Activated T-cell treated with anti-CD3 and anti-CD28 coated beads, Interleukin-2, amount 50 U/mL, for 1 hour (primary cell): Measurements from ENCODE around the gene CATSPERE.
"Not testable (repeated sequence)": the region's sequence is repeated elsewhere in the genome, so short reads cannot be mapped to it uniquely, and the experiment has no call there.

Experiments
- DNase-seq: peaks from one replicate; pipeline ENCODE4 v3.0.0-alpha.2; 2020

The CATSPERE gene

DNA sequence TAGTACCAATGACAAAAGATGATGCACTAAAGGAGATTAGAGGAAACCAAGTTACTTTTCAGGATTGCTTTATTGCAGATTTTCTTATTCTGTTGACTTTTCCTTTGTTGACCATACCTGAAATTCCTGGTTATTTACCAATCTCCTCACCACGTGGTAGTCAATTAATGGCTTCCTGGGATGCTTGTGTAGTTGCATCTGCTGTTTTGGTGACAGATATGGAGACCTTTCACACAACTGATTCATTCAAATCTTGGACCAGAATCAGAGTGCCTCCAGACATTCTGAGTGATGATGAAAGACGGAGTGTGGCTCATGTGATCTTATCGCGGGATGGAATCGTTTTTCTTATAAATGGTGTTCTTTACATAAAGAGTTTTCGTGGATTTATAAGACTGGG, 91.3 kb downstream of the CATSPERE start:
- DNase-seq: no peak

DNA sequence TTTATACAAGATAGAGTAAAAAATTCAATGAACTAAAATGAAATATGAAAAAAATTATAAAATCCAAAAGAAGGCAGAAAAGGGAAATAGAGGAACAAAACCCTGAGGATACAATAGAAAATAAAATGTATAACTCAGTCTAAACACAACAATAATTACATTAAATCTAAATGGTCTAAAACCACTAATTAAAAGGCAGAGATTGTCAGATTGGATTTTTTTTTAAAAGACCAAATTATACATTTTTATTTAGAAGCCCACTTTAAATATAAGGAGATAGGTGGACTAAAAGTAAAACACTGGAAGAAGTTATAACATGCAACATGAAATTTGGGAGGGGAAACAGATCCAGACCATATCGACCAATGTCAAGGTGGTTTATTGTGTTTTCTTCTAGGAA, 95.2 kb downstream of the CATSPERE start:
- DNase-seq: no peak

DNA sequence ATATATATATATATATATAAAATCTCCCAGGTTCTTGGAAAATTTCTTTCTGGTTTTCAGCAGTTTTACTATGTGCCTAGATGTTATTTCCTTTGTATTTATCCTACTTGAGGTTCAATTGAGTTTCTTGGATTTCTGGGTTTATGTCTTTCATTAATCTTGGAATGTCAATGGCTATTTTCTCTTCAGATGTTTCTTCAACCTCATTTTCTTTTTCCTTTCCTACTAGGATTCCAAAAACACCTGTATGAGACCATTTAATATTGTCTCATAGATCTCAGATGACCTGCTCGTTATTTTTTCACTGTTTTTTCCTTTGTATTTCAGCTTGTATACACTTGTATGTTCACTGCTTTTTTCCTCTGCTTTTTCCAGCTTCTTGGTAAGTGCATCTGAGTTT, 96.5 kb downstream of the CATSPERE start:
- DNase-seq: no peak

DNA sequence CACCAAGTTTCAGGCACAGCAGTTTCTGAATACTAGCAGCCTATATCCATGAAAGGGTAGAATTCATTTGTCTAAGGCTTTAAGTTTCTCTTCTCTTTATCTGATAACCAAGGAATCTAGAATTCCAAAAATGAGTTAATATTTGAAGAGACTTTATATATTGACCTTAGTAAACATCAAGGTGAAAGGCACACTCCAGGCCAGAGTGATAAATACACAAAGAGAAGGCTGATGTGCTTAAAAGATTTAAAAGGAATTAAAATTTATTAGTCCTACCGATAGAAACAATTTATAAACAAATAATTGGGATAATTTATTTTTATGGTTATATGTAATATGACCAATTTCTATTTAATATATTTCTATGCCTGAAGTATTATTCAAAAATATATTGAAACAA, 98.5 kb downstream of the CATSPERE start:
- DNase-seq: no peak

DNA sequence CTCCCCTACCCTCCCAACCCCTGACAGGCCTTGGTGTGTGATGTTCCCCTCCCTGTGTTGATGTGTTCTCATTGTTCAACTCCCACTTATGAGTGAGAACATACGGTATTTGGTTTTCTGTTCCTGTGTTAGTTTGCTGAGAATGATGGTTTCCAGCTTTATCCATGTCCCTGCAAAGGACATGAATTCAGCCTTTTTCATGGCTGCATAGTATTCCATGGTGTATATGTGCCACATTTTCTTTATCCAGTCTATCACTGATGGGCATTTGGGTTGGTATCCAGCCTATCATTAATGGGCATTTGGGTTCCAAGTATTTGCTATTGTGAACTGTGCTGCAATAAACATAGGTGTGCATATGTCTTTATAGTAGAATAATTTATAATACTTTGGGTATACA, 101.8 kb downstream of the CATSPERE start:
- DNase-seq: not testable (repeated sequence)

DNA sequence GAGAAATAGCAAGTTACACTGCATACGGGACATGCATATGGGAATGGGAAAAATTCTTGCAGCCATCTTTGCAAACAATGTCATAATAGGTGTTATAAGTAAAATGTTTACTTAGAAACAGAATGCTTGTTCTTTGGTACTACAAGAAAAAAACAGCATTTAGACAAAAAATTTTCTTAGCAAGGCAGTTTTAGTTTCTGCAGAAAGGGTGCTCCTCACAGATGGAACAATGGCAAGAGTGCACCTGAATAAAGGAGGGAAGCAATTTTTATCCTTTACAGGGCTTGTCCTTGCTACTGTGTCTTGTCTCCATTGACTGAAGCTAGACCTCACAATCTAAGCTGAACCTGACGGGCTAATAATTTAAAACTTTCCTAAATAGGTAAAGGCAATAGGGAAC, 112.7 kb downstream of the CATSPERE start:
- no peak for DNase-seq

DNA sequence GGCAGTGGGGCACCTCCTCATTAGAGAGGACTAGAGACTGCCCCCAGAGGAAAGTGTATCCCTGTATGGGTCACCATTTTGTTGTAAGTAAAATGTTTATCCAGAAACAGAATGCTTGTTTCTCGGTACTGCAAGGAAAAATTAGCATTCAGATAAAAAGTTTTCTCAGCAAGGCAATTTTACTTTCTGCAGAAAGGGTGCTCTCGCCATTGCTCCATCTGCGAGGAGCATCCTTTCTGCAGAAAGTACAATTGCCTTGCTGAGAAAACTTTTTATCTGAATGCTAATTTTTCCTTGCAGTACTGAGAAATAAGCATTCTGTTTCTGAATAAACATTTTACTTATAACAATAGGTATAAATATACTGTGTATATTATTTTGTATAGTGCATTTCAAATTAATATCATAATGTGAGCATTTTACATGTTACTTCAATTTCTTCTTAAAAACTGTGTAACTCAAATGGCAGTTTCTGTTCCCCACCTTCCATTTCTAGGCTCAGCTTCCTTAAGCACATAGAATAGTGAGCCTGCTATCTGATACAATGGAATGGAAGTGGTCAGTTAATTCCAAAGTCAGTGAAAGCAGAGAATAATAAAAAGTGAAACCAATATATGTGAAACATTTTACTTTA, 115.3 kb downstream of the CATSPERE start:
- no peak for DNase-seq

DNA sequence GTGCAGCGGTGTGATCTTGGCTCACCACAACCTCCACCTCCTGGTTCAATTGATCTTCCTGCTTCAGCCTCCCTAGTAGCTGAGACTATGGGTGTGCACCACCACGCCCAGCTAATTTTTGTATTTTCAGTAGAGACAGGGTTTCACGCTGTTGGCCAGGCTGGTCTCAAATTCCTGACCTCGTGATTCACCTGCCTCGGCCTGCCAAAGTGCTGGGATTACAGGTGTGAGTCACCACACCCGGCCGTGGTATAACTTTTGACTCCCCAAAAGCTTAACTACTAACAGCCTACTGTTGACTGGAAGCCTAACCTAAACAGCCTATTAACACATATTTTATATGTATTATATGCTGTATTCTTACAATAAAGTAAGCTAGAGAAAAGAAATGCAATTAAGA, 117.1 kb downstream of the CATSPERE start:
- DNase-seq: not testable (repeated sequence)

DNA sequence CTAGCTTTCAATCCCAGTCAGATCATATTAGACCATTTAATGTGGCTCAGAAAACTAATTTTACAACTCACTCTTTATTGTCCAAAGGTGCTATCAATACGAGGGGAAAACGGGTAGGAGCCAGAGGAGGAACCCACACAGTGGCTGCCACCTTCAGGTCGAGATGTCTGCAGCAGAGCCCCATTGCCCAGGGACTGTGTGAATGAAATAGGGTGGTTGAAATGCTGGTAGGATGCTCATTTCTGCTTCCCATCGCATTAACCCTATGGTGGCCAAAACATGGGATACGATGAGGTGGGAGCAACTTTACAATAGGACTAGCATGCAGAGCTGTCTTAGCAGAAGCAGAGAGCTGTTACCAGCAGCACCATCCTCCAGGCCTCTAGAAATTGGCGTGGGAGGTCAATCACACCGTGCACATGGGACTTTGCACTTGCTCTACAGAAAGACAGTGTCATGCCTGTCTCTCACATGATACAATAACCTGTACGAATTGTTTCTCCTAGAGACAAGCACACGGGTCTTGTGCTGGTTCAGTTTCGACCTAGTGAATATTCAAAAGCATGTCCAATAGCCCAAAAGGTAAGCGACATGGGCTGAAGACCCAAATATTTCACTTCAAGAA, 122.4 kb downstream of the CATSPERE start:
- no peak for DNase-seq

DNA sequence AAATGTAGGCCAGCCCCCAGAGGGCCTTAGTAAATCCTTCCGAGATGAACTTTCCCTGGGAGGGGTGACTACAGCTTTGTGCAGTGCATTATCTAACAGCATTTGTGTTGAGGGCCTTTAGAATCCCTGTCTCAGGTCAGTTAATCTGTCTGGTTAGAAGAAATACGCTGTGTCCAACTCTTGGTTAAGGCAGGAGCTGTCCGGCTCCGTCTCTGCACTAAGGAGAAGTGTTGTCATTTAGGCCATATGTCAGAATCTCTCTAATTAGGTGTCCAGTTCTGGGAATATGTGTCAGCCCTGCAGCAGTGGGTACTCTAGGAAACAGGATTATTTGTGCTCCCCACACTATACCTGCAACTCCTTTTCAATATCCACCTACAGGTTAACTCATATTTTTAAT, 124.8 kb downstream of the CATSPERE start:
- no peak for DNase-seq

DNA sequence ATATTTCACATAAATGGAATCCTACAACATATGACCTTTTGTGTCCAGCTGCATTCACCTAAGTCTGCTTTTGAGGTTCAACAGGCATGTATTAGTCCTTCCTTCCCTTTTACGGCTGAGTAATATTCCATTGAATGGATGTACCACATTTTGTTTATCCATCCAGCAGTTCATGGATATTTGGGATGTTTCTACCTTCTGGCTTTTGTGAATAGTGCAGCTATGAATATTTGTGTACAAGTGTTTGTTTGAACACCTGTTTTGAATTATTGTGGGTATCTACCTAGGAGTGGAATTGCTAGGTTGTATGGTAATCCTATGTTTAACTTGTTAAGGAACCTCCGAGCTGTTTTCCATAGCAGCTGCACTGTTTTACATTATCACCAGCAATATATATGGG, 129.6 kb downstream of the CATSPERE start:
- no peak for DNase-seq

DNA sequence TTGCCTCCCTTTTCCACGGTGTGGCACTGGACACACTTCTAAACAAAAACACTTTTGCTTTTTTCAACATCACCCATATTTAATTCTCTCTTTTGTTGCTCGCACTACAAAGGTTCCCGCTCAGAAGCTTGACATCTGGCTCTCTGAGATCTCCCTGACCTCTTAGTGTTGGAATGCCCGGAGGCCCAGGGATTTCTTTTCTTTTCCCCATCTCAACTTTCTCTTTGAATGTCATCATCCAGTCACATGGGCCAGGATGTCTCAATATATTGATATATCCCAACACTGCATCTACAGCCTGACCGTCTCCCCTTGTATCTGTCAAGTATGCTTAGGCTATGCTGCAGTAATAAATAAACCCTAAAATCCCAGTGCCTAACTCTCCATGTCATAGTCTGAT, 137.5 kb downstream of the CATSPERE start:
- no peak for DNase-seq

DNA sequence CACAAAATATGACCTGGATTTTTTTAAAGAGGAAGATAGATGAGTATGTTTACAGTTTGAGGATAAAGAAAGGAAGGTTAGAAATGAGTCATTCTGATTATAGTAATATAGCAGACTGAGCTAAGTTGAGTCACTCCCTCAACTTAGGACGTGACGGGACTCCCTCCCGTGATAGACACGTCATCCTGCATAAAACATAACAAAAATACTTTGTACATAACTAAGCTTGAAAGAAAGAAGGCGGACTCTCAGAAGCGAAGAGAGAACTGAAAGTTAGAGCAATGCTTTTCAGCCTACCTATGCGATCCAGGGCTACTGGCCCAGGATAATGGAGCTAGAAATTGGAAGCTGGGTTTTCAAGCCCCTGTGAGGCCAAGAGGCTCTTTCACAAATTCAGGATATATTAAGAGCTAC, 138.9 kb downstream of the CATSPERE start:
- no peak for DNase-seq

DNA sequence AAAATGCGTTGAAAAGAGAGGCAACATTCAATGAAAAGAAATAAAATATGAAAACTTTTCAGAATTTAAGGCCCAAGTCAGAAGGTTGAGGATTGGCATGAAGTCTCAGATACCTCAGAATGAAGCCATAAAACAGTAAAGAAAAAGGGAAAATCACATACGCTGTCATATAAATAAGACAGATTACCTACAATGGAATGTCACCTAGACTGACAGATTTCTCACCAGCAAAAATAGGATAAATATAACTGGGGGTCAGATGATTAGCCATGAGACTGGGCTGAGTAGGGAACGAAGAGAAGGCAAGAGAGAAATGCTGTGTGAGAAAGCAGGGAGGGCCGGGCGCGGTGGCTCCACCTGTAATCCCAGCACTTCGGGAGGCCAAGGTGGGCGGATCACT, 140.3 kb downstream of the CATSPERE start:
- DNase-seq: no peak

DNA sequence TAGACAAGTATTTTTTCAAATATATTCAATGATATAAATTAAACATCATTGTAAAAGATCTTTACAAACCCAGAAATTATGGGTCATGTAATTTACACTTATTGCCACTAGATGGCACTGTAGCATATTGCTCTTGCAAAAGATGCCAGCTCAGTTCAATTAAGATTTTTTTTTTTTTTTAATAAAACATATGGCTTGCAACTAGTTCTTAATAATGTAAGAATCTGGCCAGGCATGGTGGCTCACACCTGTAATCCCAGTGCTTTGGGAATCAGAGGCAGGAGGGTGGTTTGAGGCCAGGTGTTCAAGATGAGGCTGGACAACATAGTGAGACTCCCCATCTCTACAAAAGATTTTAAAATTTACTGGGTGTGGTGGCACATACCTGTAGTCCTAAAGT, 142.4 kb downstream of the CATSPERE start:
- DNase-seq: peak; percentile 20

DNA sequence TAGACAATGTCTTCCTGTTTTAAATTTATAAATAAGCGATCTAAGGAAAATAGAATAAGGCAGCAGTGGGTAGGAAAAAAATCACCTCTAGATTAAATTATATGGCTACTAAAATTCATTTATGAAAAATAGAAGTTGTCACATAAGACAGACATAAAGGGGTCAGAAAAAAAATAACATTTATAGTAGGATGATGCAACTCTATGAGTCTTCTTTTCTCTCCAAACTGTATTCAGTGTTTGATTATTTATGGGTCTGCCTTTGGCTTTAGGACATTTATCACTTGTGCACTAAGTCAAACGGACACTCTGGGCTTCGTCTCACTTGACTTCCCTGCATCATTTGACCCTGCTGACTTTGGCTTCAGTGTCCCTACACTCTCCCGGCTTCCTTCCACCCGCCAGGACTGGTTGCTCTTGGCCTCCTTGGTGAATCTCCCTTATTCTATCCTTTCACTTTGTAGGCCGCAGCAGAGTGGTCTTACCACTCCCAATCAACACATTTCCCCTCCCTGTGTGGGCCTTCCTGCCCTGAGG, 144.8 kb downstream of the CATSPERE start:
- no peak for DNase-seq

DNA sequence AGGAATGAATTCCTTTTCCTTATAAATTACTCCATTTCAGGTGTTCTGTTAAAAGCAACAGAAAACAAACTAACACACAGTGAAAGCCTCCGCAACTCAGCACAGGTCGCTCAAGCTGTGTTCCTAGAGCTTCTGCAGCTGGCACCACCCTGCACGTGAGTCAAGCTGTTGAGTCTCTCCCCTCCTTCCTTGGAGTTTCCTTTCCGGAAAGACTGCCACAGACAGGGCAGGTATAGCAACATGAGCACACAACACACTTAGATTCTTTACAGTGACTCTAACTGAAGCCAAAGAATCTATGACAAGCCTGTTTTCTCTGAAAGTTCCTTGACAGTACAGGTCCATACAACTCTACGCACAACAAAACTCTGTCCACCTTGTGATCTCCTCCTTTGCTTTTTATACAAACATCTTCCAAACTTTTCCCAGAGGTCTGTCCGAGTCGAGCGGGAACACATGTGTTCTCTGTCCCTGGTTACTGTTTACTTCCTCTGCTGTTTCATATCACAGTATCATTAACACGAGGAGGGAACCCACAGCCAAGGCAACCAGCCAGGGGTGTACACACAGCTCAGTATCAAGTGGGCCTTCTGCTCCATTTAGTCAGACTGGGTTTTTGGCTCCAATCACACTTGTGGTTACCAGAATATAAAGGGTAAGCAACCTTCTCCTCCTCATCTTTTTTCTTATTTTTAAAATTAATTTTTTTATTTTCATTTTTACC, 153.2 kb downstream of the CATSPERE start:
- no peak for DNase-seq

DNA sequence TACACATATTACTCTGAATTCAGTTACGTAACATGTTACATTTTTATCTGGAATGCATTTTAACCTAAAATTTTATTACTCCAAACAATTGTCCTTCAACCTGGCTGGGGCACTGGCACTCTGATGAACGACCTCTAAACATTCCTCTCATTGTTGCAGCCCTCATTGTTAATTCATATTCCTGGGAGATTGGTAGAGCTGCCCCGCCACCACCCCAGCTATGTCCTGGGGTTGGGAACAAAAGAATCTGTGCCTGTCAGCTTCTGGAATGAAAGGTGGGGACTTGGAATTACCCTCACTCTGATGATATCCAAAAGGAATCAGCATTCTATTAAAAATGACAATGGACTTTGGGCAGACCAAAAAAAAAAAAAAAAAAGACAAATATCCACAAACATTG, 153.8 kb downstream of the CATSPERE start:
- no peak for DNase-seq

DNA sequence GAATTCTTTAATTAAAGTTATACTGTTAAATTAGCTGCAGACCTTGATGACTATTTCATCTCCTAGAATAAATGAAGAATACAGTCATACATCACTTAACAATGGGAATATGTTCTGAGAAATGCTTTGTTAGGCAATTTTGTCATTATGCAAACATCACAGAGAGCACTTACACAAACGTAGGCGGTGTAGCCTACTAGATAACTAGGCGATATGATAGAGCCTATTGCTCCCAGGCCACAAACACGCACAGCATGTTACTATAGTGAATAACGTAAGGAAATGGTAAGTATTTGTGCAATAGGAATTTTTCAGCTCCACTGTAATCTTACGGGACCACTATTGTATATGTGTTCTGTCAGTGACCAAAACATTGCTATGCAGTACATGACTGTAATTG, 154.2 kb downstream of the CATSPERE start:
- DNase-seq: no peak

DNA sequence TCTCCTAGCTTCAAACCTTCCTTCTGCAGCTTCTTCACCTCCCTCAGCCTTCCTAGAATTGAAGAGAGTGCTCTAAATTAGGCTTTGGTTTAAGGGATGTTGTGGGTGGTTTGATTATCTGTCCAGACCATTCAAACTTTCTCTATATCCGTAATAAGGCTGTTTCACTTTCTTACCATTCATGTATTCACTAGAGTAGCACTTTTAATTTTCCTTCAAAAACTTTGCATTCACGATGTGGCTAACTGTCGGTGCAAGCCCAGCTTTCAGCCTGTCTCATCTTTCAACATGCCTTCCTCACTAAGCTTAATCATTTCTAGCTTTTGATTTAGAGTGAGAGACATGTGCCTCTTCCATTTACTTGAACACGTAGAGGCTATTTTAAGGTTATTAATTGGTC, 165.6 kb downstream of the CATSPERE start:
- no peak for DNase-seq

DNA sequence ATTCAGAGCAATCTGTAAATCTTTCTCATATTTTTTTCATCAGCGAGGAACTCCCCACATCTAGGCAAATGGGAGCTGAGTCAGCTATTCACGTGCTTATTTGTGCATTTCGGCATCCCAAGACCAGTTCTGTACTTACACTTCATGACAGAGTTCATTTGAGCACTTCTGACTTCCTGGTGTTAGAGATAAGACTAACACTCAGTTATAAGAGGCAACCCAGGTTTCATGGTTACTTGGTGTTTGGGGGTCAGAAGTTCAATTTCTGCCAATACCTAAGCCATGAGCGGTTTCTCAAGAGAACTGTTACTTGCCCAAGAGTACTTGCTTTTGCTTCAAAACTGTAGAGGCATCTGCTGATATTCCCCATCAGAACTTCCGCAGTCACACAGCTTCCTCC, 167.7 kb downstream of the CATSPERE start:
- no peak for DNase-seq

DNA sequence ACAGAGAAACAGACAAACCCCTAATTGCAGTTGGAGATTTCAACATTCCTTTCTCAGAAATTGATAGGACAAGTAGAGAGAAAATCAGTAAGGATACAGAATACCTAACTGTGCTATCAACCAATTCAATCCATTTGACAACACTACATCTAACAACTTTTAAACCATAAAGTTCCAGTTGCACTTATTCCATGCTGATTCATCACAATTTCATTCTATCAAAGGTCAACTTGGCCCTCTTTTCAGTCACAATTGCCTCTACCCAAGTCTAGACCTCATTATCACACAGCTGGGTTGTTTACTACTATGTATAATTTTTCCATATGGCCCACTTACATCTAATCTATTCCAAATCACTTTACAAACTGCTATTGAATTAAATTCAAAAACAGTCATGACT, 172.1 kb downstream of the CATSPERE start:
- no peak for DNase-seq

DNA sequence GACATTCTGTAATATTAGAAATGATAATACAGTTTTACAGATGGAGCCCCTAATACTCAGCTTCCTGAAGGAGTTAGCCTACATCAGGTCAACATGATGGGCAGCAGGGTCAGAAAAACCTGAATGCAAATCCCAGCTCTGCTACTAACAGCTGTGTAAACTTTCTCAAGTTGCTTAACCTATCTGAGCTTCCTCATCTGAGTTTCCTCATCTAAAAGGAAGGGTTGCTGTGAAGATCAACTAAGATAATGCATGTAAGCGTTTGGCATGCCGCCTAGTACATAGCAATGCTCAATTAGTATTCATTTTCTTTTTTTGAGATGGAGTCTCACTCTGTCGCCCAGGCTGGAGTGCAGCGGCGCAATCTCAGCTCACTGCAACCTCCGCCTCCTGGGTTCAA, 173.5 kb downstream of the CATSPERE start:
- DNase-seq: no peak
